GM12878 (cell line): ENCODE results near the gene ZBTB9. TPM values are rescaled to one million over a fixed set of nuclear protein-coding genes. Genes with fewer than 3 reads are reported as not detected.

Experiments used
- ATAC-seq: fragments of 200-7000 bp; cut with Tn5 transposase; 3 replicates; pipeline ENCODE4 v1.9.1; 2020; ENCODE audit warnings: mild to moderate bottlenecking, moderate library complexity
- BruUV-seq: library from RNA; stranded (reverse); fragments of 400-500 nt; replicated peaks from 2 replicates; lab custom pipeline; 2021; lab: Mats Ljungman, UMichigan
- CTCF ChIA-PET: fragments of 300-600 bp; sonication (Branson Sonifier 250); formaldehyde crosslinking; extraction: SDS; loops from one replicate; lab custom pipeline; 2021; ENCODE audit warnings: inconsistent platforms; lab: Yijun Ruan, JAX
- POLR2A ChIA-PET: fragments of 350-600 bp; formaldehyde crosslinking; extraction: SDS; loops from one replicate; lab custom pipeline; 2021; ENCODE audit warnings: inconsistent platforms; lab: Charles Lee
- RAD21 ChIA-PET: fragments of 300-600 bp; sonication (Branson Sonifier 250); formaldehyde crosslinking; loops from one replicate; lab custom pipeline; 2023; ENCODE audit warnings: antibody characterized with exemption; ENCODE audit not compliant: unreplicated experiment; lab: Charles Lee
- SMC1A ChIA-PET: fragments of 300-600 bp; sonication (Branson Sonifier 250); formaldehyde crosslinking; loops from one replicate; lab custom pipeline; 2023; ENCODE audit not compliant: unreplicated experiment, uncharacterized antibody; lab: Charles Lee
- DNase-seq: peaks from one replicate; pipeline ENCODE4 v3.0.0-alpha.2; 2011; ENCODE audit warnings: low read depth, low spot score
- FAIRE-seq: peaks from 3 replicates; lab custom pipeline; 2011; peaks lifted over from hg19 to GRCh38; lab: Jason Lieb, UNC
- H2AFZ ChIP-seq: 2 replicates; pipeline ENCODE4 v1.6.0; 2011; ENCODE audit warnings: low read depth, low read length, control low read depth; ENCODE audit not compliant: control insufficient read depth
- H3K27ac ChIP-seq: 2 replicates; pipeline ENCODE4 v1.5.1; 2011; ENCODE audit warnings: control low read depth; ENCODE audit not compliant: control insufficient read depth, insufficient read depth
- H3K27me3 ChIP-seq, 2 experiments: replicated peaks in 1 of 2; 2 replicates each; pipeline versions ENCODE4 v1.6.0 to v1.6.1; 2011; ENCODE audit warnings: low read length in 1 of 2; ENCODE audit not compliant: control insufficient read depth in 2 of 2, insufficient read depth in 2 of 2
- H3K36me3 ChIP-seq, 2 experiments: 2 replicates each; pipeline ENCODE4 v1.5.1; 2011; ENCODE audit warnings: low read length in 1 of 2; ENCODE audit not compliant: control insufficient read depth in 2 of 2, insufficient read depth in 2 of 2
- H3K4me1 ChIP-seq: 2 replicates; pipeline ENCODE4 v1.6.1; 2011; ENCODE audit warnings: mild to moderate bottlenecking, low read length, moderate library complexity, mixed read lengths; ENCODE audit not compliant: control insufficient read depth, insufficient read depth
- H3K4me2 ChIP-seq: 2 replicates; pipeline ENCODE4 v1.6.0; 2011; ENCODE audit warnings: control low read depth; ENCODE audit not compliant: control insufficient read depth, insufficient read depth
- H3K4me3 ChIP-seq: fragments of 200-600 bp; sonication (generic); 2 replicates; pipeline ENCODE4 v1.5.1; 2016
- H3K79me2 ChIP-seq: 2 replicates; pipeline ENCODE4 v1.6.0; 2011; ENCODE audit warnings: low read length; ENCODE audit not compliant: control insufficient read depth, insufficient read depth
- H3K9ac ChIP-seq: 2 replicates; pipeline ENCODE4 v1.8.0; 2011; ENCODE audit warnings: low read length, control low read depth, mixed read lengths; ENCODE audit not compliant: control insufficient read depth, insufficient read depth
- H3K9me3 ChIP-seq: replicated peaks from 3 replicates; pipeline ENCODE4 v1.5.1; 2011; ENCODE audit warnings: mild to moderate bottlenecking, low read length; ENCODE audit not compliant: control insufficient read depth, insufficient read depth
- H4K20me1 ChIP-seq: 2 replicates; pipeline ENCODE4 v1.6.0; 2011; ENCODE audit not compliant: control insufficient read depth, insufficient read depth
- LARP7 ChIP-seq: fragments of 450-650 bp; IDR thresholded peaks from 2 replicates; pipeline ENCODE4 v1.6.1; 2017; ENCODE audit warnings: mild to moderate bottlenecking
- NFXL1 ChIP-seq: fragments of 450-650 bp; IDR thresholded peaks from 2 replicates; pipeline ENCODE4 v1.6.1; 2017; ENCODE audit warnings: antibody characterized with exemption, mild to moderate bottlenecking, borderline replicate concordance
- POLR2A ChIP-seq: IDR thresholded peaks from 2 replicates; pipeline ENCODE4 v1.6.1; 2011; ENCODE audit warnings: low read depth, mild to moderate bottlenecking, low read length
- ZBTB4 ChIP-seq: fragments of 450-650 bp; formaldehyde crosslinking; IDR thresholded peaks from 2 replicates; pipeline ENCODE4 v1.4.0; 2022; ENCODE audit warnings: mild to moderate bottlenecking, moderate library complexity
- WGBS: methylation state at CpG from one replicate; pipeline ENCODE4 v1.1.6; 2016; ENCODE audit warnings: low lambda C conversion rate; ENCODE audit not compliant: insufficient replicate concordance, insufficient coverage; ENCODE audit errors: missing lambda C conversion rate; 5-methylcytosine and 5-hydroxymethylcytosine counted together
- in situ Hi-C: fragments of 300-500 bp; cut with MboI; formaldehyde crosslinking; loops from 9 replicates; pipeline ENCODE4 v1.14.3; 2018; ENCODE audit warnings: mixed read lengths
- intact Hi-C: fragments of 100-400 bp; cut with micrococcal nuclease; formaldehyde crosslinking; loops from one replicate; pipeline ENCODE4 v1.14.2; 2022; ENCODE audit not compliant: unreplicated experiment
- polyA plus RNA-seq, 11 experiments: library from polyadenylated mRNA; depleted of rRNA in 4 of 11; unstranded in 6 of 11; stranded (reverse) in 5 of 11; fragments of >200 nt; fragmentation: Nextera tagmentation in 4 of 11; fragmentation: Illumina TruSeq in 1 of 11; extraction: Ambion mirVana in 4 of 11; extraction: Trizol in 1 of 11; gene quantifications; 1 replicate in 1 of 11; 2 replicates in 10 of 11; pipeline versions ENCODE4 v1.2.1 to v1.2.3, GENCODE V29; 2011 to 2016; ENCODE audit warnings: inconsistent platforms in 2 of 11, missing spikeins in 2 of 11, low read depth in 1 of 11
- total RNA-seq, 4 experiments: library from RNA; depleted of rRNA in 3 of 4; stranded (reverse); fragments of >200 nt in 3 of 4; fragmentation: Illumina TruSeq in 1 of 4; extraction: Trizol in 1 of 4; gene quantifications; 2 replicates each; pipeline versions ENCODE4 v1.2.1 to v1.2.3, GENCODE V29; 2013 to 2021
- TF ChIP-seq, protein P1 (sequence below): fragments of 450-650 bp; IDR thresholded peaks from 2 replicates; pipeline ENCODE4 v1.6.1; 2017; ENCODE audit warnings: mild to moderate bottlenecking, low read depth, inconsistent platforms; ENCODE audit not compliant: poor library complexity, severe bottlenecking

Gene ZBTB9
- total and polyA plus RNA-seq, 10 of the 15 experiments (the other 5 are each of a cell fraction or from before 2014, with no cell fraction given) = 1.5 to 12.7 (median 6.9) TPM

GRCh38 chr6:33405386-33405940, 48.9 kb upstream of the ZBTB9 start:
- H3K9ac ChIP-seq = no peak overlapping the region
- FAIRE-seq = no peak
- H3K36me3 ChIP-seq = peaks cover 33 to 34% of the 10 kb centered on the region in 2 experiments
- WGBS = 78% methylated on average over 15 of the region's 15 CpGs
- no peak overlapping the region for H3K4me2 ChIP-seq
- H2AFZ ChIP-seq = no peak overlapping the region
- intact Hi-C loops (no loop called here), in situ Hi-C loops (no loop called here)
- ChIA-PET CTCF (interaction anchor here (1.4 kb wide), 1 partner anchor 92 kb away, joined by 4 read pairs; the partner anchor contains the start of gene TAPBP), RAD21 (no interaction called here), SMC1A (no interaction called here), POLR2A (interaction anchor here (0.6 kb wide), 1 partner anchor 51 kb away, joined by 5 read pairs; no protein-coding TSS in a partner anchor)
- no peaks in the 10 kb centered on the region for H3K27me3 ChIP-seq
- ATAC-seq = no peak
- TF ChIP-seq NFXL1 (no peak), LARP7 (no peak), POLR2A (no peak), ZBTB4 (CRISPR knock-in tag) (no peak)
- TF ChIP-seq, protein P1, sequence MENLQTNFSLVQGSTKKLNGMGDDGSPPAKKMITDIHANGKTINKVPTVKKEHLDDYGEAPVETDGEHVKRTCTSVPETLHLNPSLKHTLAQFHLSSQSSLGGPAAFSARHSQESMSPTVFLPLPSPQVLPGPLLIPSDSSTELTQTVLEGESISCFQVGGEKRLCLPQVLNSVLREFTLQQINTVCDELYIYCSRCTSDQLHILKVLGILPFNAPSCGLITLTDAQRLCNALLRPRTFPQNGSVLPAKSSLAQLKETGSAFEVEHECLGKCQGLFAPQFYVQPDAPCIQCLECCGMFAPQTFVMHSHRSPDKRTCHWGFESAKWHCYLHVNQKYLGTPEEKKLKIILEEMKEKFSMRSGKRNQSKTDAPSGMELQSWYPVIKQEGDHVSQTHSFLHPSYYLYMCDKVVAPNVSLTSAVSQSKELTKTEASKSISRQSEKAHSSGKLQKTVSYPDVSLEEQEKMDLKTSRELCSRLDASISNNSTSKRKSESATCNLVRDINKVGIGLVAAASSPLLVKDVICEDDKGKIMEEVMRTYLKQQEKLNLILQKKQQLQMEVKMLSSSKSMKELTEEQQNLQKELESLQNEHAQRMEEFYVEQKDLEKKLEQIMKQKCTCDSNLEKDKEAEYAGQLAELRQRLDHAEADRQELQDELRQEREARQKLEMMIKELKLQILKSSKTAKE = no peak
- no TSS peak for BruUV-seq
- H4K20me1 ChIP-seq = no peaks in the 10 kb centered on the region
- H3K27ac ChIP-seq = no peak overlapping the region
- H3K4me1 ChIP-seq = peaks cover 7% of the 10 kb centered on the region; the same call in 1 of the 2 replicates
- H3K79me2 ChIP-seq = no peaks in the 10 kb centered on the region
- DNase-seq = no peak
- no peak overlapping the region for H3K4me3 ChIP-seq
- H3K9me3 ChIP-seq = no peaks in the 10 kb centered on the region
